Osteoblast (primary cell): ENCODE results near the gene SLC1A1. TPM values are rescaled to one million over a fixed set of nuclear protein-coding genes. Genes with fewer than 3 reads are reported as not detected.
A peak's percentile ranks its signal among the peaks of the same experiment; 100 is the strongest.
"Not testable (repeated sequence)": the region's sequence is repeated elsewhere in the genome, so short reads cannot be mapped to it uniquely, and the experiment has no call there.

Source experiments
- DNase-seq: peaks from one replicate; pipeline ENCODE4 v3.0.0; 2011; ENCODE audit warnings: low spot score, mixed read lengths; ENCODE audit not compliant: insufficient read length; ENCODE audit errors: missing footprints
- H2AFZ ChIP-seq: 2 replicates; pipeline ENCODE4 v1.6.0; 2011; ENCODE audit warnings: mild to moderate bottlenecking, low read length
- H3K27ac ChIP-seq: 2 replicates; pipeline ENCODE4 v1.5.1; 2011; ENCODE audit warnings: mild to moderate bottlenecking, low read depth, low read length, moderate library complexity
- H3K27me3 ChIP-seq: 2 replicates; pipeline ENCODE4 v1.6.0; 2012; ENCODE audit warnings: mild to moderate bottlenecking, control low read depth, inconsistent platforms, low read length, moderate library complexity; ENCODE audit not compliant: insufficient read depth
- H3K36me3 ChIP-seq: 2 replicates; pipeline ENCODE4 v1.5.1; 2011; ENCODE audit warnings: mild to moderate bottlenecking, low read length, control low read depth, moderate library complexity; ENCODE audit not compliant: insufficient read depth
- H3K4me1 ChIP-seq: 2 replicates; pipeline ENCODE4 v1.5.1; 2011; ENCODE audit warnings: mild to moderate bottlenecking, low read length, control low read depth, moderate library complexity; ENCODE audit not compliant: insufficient read depth
- H3K4me2 ChIP-seq: 2 replicates; pipeline ENCODE4 v1.6.0; 2011; ENCODE audit warnings: mild to moderate bottlenecking, low read length; ENCODE audit not compliant: insufficient read depth
- H3K4me3 ChIP-seq: fragments of 200-600 bp; sonication (generic); 3 replicates; pipeline ENCODE4 v1.5.1; 2012; ENCODE audit warnings: mild to moderate bottlenecking, low read length, inconsistent platforms; ENCODE audit not compliant: insufficient read depth
- H3K79me2 ChIP-seq: 2 replicates; pipeline ENCODE4 v1.6.0; 2012; ENCODE audit warnings: mild to moderate bottlenecking, low read length, control low read depth, inconsistent platforms; ENCODE audit not compliant: insufficient read depth
- H3K9me3 ChIP-seq: 2 replicates; pipeline ENCODE4 v1.5.1; 2011; ENCODE audit warnings: low read depth, low read length, control low read depth
- H4K20me1 ChIP-seq: 2 replicates; pipeline ENCODE4 v1.6.0; 2012; ENCODE audit warnings: mild to moderate bottlenecking, low read length, control low read depth; ENCODE audit not compliant: insufficient read depth
- CTCF ChIP-seq: IDR thresholded peaks from 2 replicates; pipeline ENCODE4 v1.5.1; 2011; ENCODE audit warnings: mild to moderate bottlenecking, low read depth, low read length, moderate library complexity; ENCODE audit errors: extremely low read depth
- total RNA-seq: library from RNA; depleted of rRNA; stranded (reverse); fragments of >200 nt; gene quantifications from 2 replicates; pipeline ENCODE4 v1.2.3, GENCODE V29; 2012

Gene SLC1A1
- total RNA-seq, 1 donor: 25.7 TPM

- H3K36me3 ChIP-seq: no peaks in the 10 kb centered on the region
- no peak overlapping the region for H3K4me2 ChIP-seq
- DNase-seq: no peak
These were observed 27.0 kb downstream of the SLC1A1 start for GRCh38 chr9:4517274-4517673.

GRCh38 chr9:4519604-4520003, 29.3 kb downstream of the SLC1A1 start:
- Histone ChIP-seq H3K4me2 (no peak overlapping the region), H3K27me3 (no peaks in the 10 kb centered on the region), H3K9me3 (no peaks in the 10 kb centered on the region), H3K4me3 (no peak overlapping the region), H3K79me2 (no peaks in the 10 kb centered on the region), H4K20me1 (peaks cover 3% of the 10 kb centered on the region), H3K27ac (no peak overlapping the region), H3K36me3 (no peaks in the 10 kb centered on the region), H3K4me1 (peaks cover 4% of the 10 kb centered on the region), H2AFZ (no peak overlapping the region)
- DNase-seq: peak; percentile 42
- TF ChIP-seq CTCF: no peak

More at GRCh38 chr9:4517274-4517673, 27.0 kb downstream of the SLC1A1 start:
- no peaks in the 10 kb centered on the region for H3K27me3 ChIP-seq
- no peak overlapping the region for H3K27ac ChIP-seq
- H3K79me2 ChIP-seq: no peaks in the 10 kb centered on the region
- peaks cover 4% of the 10 kb centered on the region for H3K4me1 ChIP-seq
- no peak overlapping the region for H2AFZ ChIP-seq
- no peak for TF ChIP-seq CTCF
- H4K20me1 ChIP-seq: peaks cover 3% of the 10 kb centered on the region
- H3K4me3 ChIP-seq: no peak overlapping the region
- H3K9me3 ChIP-seq: no peaks in the 10 kb centered on the region

DNA sequence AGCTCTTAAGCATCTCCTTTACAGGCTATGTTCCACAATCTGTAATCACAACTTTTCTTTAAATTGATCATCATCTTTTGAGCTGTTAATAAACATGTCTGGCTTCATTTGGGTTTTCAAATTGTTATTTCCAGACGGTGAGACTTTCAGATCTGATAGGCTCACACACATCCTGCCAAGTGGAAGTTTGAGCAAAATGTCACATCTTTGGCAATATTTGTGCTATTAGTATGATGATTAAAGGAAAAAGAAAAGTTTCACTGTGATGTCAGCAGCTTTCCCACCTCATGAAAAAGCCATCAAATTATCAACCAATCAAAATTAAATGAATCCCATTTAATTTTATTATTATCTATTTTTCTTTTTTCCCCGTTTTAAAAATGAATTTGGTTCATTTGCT, 29.8 kb downstream of the SLC1A1 start:
- TF ChIP-seq CTCF: no peak
- Histone ChIP-seq H3K27ac (no peak overlapping the region), H4K20me1 (peaks cover 3% of the 10 kb centered on the region), H3K4me2 (no peak overlapping the region), H2AFZ (no peak overlapping the region), H3K36me3 (no peaks in the 10 kb centered on the region), H3K9me3 (no peaks in the 10 kb centered on the region), H3K27me3 (no peaks in the 10 kb centered on the region), H3K4me1 (peaks cover 4% of the 10 kb centered on the region), H3K4me3 (no peak overlapping the region), H3K79me2 (no peaks in the 10 kb centered on the region)
- DNase-seq: no peak

GRCh38 chr9:4530375-4530774, 40.1 kb downstream of the SLC1A1 start:
- Histone ChIP-seq H3K4me3 (no peak overlapping the region), H2AFZ (no peak overlapping the region), H3K4me2 (no peak overlapping the region), H3K27me3 (no peaks in the 10 kb centered on the region), H3K4me1 (peaks cover 9% of the 10 kb centered on the region), H3K9me3 (no peaks in the 10 kb centered on the region), H4K20me1 (no peaks in the 10 kb centered on the region), H3K79me2 (no peaks in the 10 kb centered on the region), H3K36me3 (no peaks in the 10 kb centered on the region), H3K27ac (peak overlapping the region; percentile 43)
- no peak for TF ChIP-seq CTCF
- DNase-seq: no peak

GRCh38 chr9:4530831-4531230, 40.6 kb downstream of the SLC1A1 start:
- not testable (repeated sequence) for H3K4me1 ChIP-seq, H3K79me2 ChIP-seq, H3K4me3 ChIP-seq, H4K20me1 ChIP-seq, H3K9me3 ChIP-seq, H3K27me3 ChIP-seq, H3K36me3 ChIP-seq, H3K4me2 ChIP-seq, H2AFZ ChIP-seq
- H3K27ac ChIP-seq: peak overlapping the region; percentile 43
- DNase-seq: peak; percentile 86

- H3K27ac ChIP-seq, H3K4me2 ChIP-seq, H3K79me2 ChIP-seq, H3K9me3 ChIP-seq, H3K4me1 ChIP-seq, H3K4me3 ChIP-seq, H3K36me3 ChIP-seq, H2AFZ ChIP-seq, H3K27me3 ChIP-seq, H4K20me1 ChIP-seq, DNase-seq: not testable (repeated sequence)
These were observed 41.1 kb downstream of the SLC1A1 start for GRCh38 chr9:4531355-4531754.
